ENCODE data around the gene PLXNA2.

GRCh38 chr1:208039536-208040332 lies 204.4 kb downstream of the PLXNA2 start:
- TF ChIP-seq, protein P1, sequence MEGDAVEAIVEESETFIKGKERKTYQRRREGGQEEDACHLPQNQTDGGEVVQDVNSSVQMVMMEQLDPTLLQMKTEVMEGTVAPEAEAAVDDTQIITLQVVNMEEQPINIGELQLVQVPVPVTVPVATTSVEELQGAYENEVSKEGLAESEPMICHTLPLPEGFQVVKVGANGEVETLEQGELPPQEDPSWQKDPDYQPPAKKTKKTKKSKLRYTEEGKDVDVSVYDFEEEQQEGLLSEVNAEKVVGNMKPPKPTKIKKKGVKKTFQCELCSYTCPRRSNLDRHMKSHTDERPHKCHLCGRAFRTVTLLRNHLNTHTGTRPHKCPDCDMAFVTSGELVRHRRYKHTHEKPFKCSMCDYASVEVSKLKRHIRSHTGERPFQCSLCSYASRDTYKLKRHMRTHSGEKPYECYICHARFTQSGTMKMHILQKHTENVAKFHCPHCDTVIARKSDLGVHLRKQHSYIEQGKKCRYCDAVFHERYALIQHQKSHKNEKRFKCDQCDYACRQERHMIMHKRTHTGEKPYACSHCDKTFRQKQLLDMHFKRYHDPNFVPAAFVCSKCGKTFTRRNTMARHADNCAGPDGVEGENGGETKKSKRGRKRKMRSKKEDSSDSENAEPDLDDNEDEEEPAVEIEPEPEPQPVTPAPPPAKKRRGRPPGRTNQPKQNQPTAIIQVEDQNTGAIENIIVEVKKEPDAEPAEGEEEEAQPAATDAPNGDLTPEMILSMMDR (IDR thresholded peaks at IDR 0.05): no peak
- no peak for TF ChIP-seq POLR2A (IDR thresholded peaks at IDR 0.05)
